GM21723 (cell line): ENCODE results near the gene FRRS1.
"Not testable (repeated sequence)": the region's sequence is repeated elsewhere in the genome, so short reads cannot be mapped to it uniquely, and the experiment has no call there.

Experiments used
- ATAC-seq: cut with Tn5 transposase; IDR thresholded peaks from one replicate; pipeline ENCODE4 v1.9.1; 2021; ENCODE audit warnings: mild to moderate bottlenecking, moderate library complexity; ENCODE audit not compliant: unreplicated experiment

Gene FRRS1

DNA sequence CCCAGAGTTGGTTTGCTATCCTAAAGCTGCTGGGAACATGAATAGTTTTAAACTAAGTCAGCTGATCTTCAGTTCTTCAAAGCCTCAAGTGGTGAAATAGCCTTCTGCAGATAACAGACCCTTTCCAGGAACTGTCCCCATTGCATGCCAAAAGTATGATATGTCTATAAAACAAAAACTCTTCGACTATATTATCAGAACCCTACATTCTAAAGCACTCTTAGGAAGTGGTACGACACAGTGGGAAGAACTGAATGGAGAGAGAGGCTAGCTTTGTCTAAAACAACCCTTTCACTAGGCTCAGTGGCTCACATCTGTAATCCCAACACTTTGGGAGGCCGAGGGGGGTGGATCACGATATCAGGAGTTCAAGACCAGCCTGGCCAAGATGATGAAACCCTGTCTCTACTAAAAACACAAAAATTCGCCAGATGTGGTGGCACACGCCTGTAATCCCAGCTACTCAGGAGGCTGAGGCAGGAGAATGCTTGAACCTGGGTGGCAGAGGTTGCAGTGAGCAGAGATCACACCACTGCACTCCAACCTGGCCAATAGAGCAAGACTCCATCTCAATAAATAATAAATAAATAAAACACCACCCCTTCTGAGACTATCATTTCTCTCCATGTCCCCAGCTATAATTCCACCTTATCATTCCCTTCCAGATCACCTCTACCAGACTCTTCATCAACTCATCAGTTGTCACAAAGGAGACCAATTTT is 2.2 kb upstream of the FRRS1 start:
- ATAC-seq: no peak

DNA sequence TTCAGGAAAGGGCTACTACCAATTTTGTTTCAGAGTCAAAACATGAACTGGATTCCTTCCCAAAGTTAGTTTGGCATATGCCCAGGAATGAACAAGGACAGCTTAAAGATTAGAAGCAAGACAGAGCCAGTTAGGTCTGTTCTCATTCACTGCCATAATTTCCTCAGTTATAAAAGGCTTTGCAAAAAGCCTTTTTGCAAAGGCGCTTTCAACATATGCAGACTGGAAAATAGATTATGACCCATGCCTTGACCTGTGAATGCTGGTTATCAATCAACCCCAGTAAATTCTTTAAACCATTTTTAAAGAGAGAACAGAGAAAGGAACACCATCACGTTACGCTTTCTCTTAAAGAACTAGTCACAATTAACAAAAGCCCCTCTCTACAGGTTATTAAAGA is 1.7 kb upstream of the FRRS1 start:
- no peak for ATAC-seq

DNA sequence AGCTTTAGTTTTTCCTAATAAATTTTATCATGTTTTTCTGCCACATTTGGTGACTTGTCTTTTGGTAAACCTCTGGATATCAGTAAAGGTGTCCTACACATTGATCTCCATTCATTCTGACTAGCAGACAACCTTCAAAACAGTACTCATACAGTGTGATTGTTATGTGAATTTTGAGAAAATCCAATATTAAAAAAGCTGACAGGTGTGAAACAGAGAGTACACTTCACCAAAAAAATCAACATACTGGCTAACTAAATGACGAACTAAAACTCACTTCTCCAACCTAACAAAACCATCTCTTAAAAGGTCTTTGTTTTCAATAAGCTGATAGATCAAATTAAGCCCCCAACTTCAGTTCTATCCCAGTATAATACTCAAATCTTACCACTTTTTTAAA is 1.5 kb downstream of the FRRS1 start:
- no peak for ATAC-seq

DNA sequence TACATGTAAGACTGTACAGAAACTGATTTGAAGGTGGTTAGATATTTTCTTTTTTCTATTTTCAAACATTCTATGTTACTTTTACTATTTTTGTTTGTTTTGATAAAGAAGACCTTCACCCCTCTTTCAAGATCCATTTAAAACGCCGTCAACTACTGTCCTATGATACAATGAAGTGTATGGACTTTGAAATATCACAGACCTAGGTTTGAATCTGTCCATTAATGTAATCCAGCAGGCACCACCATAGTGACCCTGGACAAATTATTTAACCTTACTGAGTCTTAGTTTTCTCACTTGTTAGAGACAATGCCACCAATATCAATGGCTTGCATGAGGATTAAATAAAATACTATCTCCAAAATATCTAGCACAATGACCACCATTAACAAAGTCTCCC is 2.0 kb downstream of the FRRS1 start:
- ATAC-seq: no peak

DNA sequence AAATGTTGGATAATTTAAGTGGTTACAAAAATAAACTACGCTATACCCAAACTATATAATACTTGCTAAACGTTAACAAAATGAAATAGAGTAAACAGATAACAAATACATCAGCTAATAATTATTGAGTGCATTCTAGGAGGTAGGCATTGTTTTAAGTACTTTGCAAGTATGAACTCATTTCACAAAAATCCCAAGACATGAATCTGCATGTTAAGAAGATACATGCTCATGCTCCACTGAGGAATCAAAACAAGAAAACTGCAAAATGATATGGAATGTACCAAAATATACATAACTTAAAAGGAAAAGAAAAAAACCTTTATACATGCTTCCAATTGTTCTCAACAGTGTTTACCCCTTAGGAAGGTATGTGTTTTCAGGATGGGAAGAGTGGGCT is 2.5 kb downstream of the FRRS1 start:
- no peak for ATAC-seq

DNA sequence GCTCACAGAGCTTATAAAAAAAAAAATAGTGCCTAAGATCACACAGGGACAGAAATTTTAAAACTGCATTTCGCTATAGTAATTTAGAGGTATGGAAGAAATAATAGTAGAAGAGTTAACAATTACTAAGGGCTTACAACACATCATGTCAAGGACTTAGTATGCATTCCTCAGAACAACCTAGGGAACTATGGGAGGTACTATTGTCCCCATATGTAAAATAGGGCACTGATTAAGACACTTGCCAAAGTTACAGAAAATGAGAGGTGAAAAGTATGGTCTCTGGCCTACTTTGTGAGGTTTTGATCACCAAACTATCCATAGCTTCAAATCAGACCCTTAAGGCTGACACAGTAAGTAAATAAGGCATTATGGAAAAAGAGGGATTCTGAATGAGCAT is 4.7 kb downstream of the FRRS1 start:
- ATAC-seq: no peak

DNA sequence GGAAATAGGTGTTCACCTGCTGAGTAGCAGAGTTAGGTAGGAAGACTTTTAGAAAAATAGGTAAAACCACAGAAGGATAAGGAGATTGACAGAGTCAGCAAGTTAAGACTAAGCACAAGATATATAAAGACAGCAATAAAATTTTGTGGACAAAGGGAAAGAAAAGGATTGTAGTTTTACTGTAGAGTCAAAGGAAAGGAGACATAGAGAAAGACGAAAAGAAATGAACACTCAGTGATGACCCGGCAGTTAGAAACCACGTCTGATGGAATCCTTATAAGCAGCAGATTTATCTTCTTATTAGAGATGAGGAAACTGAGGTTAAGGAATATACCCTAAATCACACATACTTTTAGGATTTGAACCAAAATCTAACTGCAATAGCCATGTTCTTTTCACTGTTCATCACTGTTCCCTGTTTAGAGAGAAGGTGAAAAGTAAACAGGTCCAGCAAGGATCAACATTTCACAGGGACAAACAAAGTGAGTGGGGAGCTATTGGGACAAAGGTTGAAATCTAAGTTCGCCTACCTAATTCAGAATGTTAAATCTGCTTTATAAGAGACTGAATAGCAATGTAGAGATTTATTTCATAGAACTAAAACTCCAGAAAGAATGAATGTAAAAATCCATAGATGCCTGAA is 6.8 kb downstream of the FRRS1 start:
- ATAC-seq: no peak

DNA sequence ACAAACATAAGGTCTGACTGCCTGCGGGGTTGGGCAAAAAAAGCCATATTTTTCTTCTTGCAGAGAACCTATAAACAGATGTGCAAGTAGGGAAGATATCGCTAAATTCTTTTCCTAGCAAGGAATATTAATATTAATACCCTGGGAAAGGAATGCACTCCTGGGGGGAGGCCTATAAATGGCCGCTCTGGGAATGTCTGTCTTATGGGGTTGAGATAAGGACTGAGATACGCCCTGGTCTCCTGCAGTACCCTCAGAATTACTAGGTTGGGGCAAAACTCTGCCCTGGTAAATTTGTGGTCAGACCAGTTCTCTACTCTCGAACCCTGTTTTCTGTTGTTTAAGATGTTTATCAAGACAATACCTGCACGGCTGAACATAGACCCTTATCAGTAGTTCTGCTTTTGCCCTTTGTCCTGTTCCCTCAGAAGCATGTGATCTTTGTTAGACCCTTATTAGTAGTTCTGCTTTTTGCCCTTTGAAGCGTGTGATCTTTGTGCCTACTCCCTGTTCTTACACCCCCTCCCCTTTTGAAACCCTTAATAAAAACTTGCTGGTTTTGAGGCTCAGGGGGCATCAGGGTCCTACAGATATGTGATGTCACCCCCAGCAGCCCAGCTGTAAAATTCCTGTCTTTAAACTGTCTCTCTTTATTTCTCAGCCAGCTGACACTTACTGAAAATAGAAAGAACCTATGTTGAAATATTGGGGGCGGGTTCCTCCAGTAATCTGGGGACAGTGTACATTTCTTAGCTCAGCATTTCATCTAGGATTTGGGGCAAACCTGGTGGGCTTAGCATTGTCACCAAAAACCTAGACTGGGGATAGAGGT is 7.5 kb downstream of the FRRS1 start:
- ATAC-seq: not testable (repeated sequence)

DNA sequence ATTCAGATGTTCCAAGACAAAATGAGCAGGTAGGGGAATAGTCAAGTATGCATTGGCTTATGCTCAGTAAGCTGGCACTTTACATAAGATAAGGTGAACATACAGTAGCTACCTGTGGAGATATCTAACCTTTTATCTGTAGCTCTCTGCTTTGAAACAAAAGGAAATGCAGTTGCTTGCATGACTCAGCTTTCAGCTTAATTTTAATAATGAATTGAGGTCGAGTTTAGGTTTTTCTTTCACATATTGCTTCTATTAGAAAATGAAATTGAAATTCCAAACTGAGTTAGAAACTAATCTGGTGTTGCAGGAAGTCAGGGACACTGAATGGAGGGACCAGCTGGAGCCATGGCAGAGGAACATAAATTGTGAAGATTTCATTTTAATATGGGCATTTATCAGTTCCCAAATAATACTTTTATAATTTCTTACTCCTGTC is 8.3 kb downstream of the FRRS1 start:
- ATAC-seq: peak; percentile 91

DNA sequence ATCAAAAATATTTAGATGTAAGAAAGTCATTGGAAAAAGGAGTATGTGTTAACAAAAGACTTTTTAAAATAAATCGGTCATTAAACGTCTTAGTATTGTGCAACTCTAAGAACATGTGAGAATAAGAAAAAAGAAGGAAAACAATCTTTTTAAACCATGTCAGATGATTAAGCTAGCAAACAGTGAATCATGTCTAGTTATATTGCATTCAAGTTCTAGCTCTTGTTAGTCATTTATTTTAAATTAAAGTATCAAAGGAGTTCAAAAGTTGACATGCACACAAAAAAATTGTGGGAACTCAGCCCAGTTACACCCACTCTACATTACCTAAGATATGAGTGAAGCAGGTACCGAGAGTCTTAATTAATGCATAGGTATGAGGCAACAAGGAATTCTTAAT is 9.8 kb downstream of the FRRS1 start:
- ATAC-seq: no peak

DNA sequence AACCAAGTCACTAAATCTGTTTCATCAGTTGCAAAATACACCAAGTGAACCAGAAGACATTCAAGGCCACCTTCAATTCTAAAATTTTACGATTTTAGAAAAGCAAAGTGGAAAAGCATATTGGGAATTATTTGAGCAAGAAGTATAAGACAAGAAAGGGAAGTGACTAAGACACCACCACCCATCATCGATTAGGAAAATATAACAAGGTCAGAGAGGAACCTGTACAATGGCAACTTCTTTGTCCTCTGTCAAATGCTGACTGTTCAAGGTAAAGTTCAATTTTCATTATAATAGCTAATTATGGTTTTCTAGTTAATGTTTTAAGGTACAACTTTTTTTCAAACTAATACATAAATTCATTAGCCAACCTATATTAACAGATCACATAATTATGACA is 10.8 kb downstream of the FRRS1 start:
- ATAC-seq: no peak

DNA sequence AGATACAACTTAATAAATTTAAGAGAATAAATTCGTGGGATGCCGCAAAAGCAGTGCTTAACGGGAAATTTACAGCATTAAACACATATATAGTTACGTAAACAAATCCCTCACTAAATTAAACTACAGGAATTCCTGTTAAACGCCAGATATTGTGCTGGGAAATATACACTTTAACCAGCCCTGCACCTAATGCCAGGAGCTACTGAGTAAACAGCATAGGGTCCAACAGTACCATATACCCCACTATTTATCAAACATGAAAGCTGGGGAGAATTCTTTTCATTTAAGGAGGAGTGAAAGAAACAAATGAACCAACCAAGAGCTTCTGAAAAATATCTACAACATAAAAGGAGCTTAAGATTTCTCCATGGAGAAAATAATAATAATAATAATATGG is 11.7 kb downstream of the FRRS1 start:
- ATAC-seq: no peak

DNA sequence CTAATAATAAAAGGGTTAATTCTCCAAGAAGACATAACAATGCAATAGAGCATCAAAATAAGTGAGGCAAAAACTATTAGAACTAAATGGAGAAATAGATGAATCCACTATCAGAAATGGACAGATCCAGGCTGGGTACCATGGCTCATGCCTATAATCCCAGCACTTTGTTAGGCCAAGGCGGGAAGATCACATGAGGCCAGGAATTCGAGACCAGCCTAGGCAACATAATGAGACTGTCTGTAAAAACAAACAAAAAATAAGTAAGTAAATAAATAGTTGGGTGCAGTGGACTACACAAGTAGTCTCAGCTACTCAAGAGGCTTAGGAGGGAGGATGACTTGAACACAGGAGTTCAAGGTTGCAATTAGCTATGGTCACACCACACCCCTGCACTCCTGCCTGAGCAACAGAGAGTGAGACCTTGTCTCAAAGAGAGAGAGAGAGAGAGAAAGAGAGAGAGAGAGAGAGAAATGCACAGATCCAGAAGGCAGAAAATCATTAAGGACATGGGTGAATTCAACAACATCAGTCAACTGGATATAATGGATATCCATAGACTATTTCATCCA is 12.3 kb downstream of the FRRS1 start:
- ATAC-seq: no peak

DNA sequence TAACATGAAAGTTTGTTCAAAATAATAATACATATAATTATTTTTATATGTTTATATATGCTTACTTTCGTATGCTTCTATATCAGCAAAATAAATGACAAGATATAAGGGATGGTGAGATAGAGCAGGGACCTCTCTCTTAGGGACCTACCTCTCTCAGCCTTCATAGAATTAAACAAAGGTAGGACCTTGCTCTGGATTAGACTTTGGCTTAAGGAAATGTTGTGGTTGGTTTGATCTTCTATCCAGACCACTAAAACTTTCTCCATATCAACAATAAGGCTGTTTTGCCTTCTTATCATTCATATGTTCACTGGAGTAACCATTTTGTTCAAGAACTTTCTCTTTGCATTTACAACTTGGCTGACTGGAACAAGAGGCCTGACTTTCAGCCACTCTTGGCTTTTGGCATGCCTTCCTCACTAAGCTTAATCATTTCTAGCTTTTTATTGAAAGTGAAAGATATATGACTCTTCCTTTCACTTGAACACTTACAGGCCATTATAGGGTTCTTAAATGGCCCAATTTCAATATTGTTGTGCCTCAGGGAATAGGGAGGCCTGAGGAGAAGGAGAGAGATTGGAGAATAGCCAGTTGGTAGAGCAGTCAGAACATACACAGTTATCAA is 14.4 kb downstream of the FRRS1 start:
- peak; percentile 65 for ATAC-seq

DNA sequence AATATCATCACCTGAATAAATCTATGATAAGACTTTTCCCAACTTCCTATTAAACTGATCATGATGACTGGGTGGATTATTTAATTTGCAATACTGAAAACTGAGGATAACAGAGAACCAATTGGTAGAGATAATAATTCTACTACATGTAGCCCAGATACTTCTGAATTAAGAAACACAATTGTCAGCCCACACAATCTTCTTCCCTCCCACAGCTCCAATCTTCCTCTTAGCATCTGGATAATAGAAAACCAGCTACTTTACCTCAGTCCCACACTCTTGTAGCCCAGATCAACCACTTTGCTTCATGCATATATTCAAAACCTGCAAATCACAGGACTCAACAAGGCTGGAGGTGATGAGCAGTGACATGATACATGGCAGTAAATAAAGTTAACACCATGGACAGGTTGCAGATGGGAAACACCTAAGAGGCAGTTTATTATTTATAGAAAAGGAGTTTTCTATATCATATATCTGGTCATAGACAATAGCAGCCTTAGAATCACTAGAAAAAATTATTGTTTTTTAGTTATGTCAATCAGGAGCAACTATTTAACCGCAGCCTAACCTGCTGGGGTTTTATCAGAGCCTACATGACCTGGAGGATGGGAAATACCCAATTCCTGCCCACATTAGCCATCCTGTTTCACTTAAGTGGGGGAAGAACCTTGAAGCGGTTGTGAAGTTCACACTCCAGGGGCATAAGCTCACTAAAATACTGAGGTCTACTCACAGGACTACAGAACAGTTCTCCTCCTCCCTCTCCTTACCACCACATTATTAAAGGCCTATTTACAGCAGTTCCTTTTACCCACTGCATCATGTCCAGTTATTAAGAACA is 16.7 kb downstream of the FRRS1 start:
- peak; percentile 89 for ATAC-seq

DNA sequence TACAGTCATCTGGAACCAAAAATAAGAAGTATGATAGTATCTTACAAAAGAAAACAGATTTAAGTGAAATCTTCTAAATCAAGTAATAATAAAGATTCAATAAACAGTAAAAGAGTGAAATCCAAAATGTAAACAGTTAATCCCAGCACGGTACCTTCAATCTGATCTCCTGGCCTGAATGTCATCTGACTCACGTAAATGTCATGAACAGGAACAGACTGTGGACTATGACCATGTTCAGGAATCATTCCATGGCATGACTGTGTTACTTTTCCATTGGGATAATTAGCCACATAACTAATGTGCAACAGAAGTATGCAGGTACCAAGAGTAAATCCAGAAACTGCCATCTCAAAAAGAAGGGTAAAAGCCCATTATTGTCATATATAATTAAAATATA is 18.0 kb downstream of the FRRS1 start:
- no peak for ATAC-seq

DNA sequence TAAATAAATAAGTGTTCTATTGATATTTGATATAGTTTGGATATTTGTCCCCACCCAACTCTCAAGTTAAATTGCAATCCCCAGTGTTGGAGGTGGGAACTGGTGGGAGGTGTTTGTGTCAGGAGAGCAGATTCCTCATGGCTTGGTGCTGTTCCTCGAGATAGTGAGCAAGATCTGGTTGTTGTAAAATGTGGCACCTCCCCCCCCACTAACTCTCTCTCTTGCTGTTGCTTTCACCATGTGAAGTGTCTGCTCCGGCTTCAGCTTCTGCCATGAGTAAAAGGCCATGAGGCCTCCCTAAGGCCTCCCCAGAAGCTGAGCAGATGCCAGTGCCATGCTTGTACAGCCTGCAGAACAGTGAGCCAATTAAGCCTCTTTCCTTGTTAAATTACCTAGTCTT is 20.8 kb downstream of the FRRS1 start:
- ATAC-seq: no peak

DNA sequence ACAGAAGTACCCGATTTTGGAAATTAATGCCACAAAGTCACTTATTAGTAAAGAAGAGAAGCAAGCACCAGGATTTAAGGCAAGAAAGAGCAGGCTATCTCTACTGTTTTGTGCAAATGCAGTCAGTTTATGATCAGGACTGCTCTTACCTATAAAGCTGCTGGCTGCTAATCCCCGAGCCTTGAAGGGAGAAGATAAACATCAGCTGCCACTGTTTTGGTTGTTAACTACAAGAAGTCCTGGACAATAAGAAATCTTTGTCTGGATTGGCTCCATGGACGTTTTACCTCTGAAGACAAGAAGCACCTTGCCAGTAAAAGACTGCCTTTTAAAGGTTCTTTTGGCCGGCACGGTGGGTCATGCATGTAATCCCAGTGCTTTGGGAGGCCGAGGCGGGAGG is 21.4 kb downstream of the FRRS1 start:
- no peak for ATAC-seq

DNA sequence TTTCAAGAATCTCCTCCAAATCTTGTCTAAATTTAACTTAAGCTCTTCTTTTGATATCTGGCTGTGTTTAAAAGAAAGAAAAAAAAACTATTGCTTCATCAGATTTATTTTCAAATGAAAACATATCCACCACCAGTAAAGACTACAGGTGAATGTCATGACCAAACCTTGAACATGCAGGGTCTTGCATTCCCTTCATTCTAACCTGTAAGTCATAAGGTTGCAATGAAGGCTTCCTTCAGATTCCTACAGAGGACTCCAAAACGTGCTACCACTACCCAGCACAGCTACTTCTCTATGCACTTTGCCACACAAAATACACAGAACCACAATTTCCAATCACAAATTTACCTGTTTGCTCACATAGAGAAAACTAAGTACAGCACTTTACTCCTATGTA is 26.3 kb downstream of the FRRS1 start:
- no peak for ATAC-seq

DNA sequence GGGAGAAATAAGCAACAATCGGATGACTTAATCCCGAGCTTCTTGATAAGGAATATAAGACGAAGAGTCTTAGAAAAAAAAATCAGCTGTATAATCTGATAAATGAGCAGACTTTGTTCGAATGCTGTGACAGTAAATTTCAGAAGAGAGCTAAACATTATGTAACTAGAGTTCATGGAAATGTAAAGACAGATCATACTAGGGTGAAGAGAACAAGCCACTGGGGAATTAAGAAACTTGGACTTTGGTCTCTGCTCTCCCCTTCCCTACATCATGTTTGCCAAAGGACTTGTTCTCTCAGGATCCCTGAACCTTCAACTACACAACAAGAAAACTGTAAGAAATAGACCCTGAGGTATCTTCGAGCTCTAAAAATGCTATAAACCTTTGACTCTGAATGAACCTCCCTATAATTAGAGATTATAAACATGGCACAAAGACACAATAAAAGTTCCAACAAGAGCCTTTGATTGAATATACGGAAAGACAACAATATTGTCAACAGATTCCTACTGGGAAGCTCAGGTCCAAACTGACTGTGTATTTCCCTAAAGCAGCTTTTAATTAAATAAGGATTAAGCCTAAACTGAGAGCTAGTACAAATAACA is 27.5 kb downstream of the FRRS1 start:
- no peak for ATAC-seq
